ENCODE data around the gene CPNE7. TPM values are rescaled to one million over a fixed set of nuclear protein-coding genes. Genes with fewer than 3 reads are reported as not detected.

The CPNE7 gene
- total RNA-seq, 2 donors from 2014 or later: 0.18 to 8.9 TPM

DNA sequence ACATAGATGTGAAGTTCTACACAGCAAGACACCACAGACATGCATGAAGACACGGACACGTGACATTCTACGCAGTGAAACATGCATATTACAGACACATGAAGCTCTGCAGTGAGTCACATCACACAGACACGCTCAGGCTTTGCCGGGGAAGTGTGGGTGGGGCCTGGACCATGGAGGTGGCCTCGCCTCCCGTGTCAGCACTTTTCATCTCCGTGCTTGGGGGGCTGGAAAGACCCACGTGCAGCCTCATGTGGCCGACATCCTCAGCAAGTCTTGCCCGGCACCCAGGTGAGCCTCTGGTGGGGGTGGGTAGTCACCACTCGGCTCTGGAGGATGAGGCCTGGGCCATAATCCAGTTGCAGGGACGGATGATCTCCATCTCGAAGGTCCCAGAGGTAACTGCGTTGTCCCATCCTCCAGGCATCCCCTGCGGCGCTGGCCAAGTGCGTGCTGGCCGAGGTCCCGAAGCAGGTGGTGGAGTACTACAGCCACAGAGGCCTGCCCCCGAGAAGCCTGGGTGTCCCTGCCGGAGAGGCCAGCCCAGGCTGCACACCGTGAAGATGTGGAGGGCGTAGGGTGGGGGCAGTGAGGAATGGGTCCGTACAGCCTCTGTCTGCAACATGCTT, 20.6 kb downstream of the CPNE7 start:
- TF ChIP-seq POLR2AphosphoS5 (IDR thresholded peaks at IDR 0.05): no peak
- TF ChIP-seq CTCF (IDR thresholded peaks at IDR 0.05): no peak
- no peak for TF ChIP-seq POLR2A (IDR thresholded peaks at IDR 0.05)
- H3K36me3 ChIP-seq: no peaks in the 10 kb centered on the region
- intact Hi-C loops (cut with DNase I): no loop called here
- no peak overlapping the region for H3K4me3 ChIP-seq
- H3K9me3 ChIP-seq: no peaks in the 10 kb centered on the region
- DNase-seq (ENCODE audit: low spot score): no peak
- 90% methylated on average over 24 of the region's 25 CpGs for WGBS
- no peaks in the 10 kb centered on the region for H3K4me1 ChIP-seq (replicated peaks)
- H3K27me3 ChIP-seq (replicated peaks; ENCODE audit: insufficient read depth): no peaks in the 10 kb centered on the region
- no peak overlapping the region for H3K27ac ChIP-seq

DNA sequence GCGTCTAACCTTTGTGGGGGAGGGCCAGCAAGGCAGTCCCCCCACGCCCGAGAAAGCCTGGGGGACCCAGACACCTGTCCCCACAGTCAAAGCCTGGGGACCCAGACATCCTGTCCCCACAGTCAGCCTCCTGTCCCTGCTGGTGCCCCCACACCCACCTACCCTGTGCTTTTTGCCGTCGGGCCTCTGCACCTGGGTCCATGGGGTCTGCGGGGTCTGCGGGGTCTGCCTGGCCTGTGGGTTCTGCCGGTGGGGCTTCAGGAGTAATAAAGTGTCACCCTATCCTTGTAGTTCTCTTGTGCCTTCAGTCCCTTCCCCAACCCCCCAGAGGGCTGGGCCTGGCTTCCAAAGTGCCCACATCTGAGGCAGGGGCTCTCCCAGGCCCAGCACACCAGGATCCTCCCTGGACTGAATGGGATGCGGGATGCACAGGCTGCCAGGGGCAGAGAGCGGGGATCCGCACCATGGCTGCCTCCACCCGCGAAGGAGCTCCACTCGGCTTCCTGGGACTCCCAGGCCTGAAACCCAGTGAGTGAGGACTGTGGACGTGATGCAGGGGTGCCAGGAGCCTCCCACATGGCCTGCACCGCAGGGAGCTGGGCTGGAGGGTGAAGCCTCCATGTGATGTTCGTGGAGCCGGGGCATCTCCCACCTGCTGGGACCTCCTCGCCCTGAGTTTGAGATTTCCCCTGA, 21.5 kb downstream of the CPNE7 start:
- Histone ChIP-seq H3K4me3 (no peak overlapping the region), H3K36me3 (no peaks in the 10 kb centered on the region), H3K27ac (no peak overlapping the region), H3K4me1 (replicated peaks) (no peaks in the 10 kb centered on the region), H3K27me3 (replicated peaks; ENCODE audit: insufficient read depth) (no peaks in the 10 kb centered on the region), H3K9me3 (no peaks in the 10 kb centered on the region)
- WGBS: 86% methylated on average over 18 of the region's 19 CpGs
- TF ChIP-seq POLR2A (IDR thresholded peaks at IDR 0.05) (no peak), POLR2AphosphoS5 (IDR thresholded peaks at IDR 0.05) (no peak), CTCF (IDR thresholded peaks at IDR 0.05) (no peak)
- intact Hi-C loops (cut with DNase I): no loop called here
- no peak for DNase-seq (ENCODE audit: low spot score)

- Histone ChIP-seq H3K4me1 (replicated peaks) (no peaks in the 10 kb centered on the region), H3K36me3 (no peaks in the 10 kb centered on the region), H3K9me3 (no peaks in the 10 kb centered on the region), H3K4me3 (no peak overlapping the region), H3K27ac (no peak overlapping the region), H3K27me3 (replicated peaks; ENCODE audit: insufficient read depth) (no peaks in the 10 kb centered on the region)
- DNase-seq (ENCODE audit: low spot score): no peak
- intact Hi-C loops (cut with DNase I): no loop called here
- TF ChIP-seq POLR2AphosphoS5 (IDR thresholded peaks at IDR 0.05) (no peak), CTCF (IDR thresholded peaks at IDR 0.05) (no peak), POLR2A (IDR thresholded peaks at IDR 0.05) (no peak)
- WGBS: 59% methylated on average over 13 of the region's 14 CpGs
Measured at GRCh38 chr16:89598199-89598598, 22.6 kb downstream of the CPNE7 start.

DNA sequence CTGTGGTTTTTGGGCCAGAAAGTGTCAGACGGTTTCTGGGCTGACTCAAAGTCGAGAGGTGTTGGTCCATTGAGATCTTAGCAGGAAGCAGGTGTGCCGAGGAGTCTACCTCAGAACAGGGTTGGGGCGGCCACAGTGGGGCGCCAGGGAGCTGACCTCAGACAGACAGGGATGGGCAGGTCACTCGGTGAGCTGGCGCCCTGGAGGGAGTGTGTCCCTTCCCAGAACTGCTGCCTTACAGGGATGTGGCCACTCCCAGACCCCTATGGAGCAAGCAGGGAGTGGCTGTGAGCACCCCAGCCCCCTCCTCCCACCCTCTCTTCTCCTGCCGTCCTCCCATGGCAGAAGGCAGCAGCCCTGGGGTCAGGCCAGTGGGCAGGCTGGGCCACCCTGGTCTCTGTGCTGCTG, 23.9 kb downstream of the CPNE7 start:
- intact Hi-C loops (cut with DNase I): no loop called here
- no peak for TF ChIP-seq POLR2AphosphoS5 (IDR thresholded peaks at IDR 0.05)
- TF ChIP-seq CTCF (IDR thresholded peaks at IDR 0.05): peak in 1 of 4 experiments; percentile 21
- no peaks in the 10 kb centered on the region for H3K27me3 ChIP-seq (replicated peaks; ENCODE audit: insufficient read depth)
- 53% methylated on average over 8 of the region's 8 CpGs for WGBS
- H3K9me3 ChIP-seq: no peaks in the 10 kb centered on the region
- H3K4me1 ChIP-seq (replicated peaks): no peaks in the 10 kb centered on the region
- no peak for DNase-seq (ENCODE audit: low spot score)
- no peaks in the 10 kb centered on the region for H3K36me3 ChIP-seq
- H3K27ac ChIP-seq: no peak overlapping the region
- H3K4me3 ChIP-seq: no peak overlapping the region

- Histone ChIP-seq H3K27me3 (replicated peaks; ENCODE audit: insufficient read depth) (no peaks in the 10 kb centered on the region), H3K9me3 (no peaks in the 10 kb centered on the region), H3K4me3 (no peak overlapping the region), H3K4me1 (replicated peaks) (no peaks in the 10 kb centered on the region), H3K36me3 (no peaks in the 10 kb centered on the region), H3K27ac (no peak overlapping the region)
- DNase-seq (ENCODE audit: low spot score): no peak
- intact Hi-C loops (cut with DNase I): no loop called here
- WGBS: 72% methylated on average over 10 of the region's 10 CpGs
- no peak for TF ChIP-seq POLR2AphosphoS5 (IDR thresholded peaks at IDR 0.05)
- no peak for TF ChIP-seq CTCF (IDR thresholded peaks at IDR 0.05)
- TF ChIP-seq POLR2A (IDR thresholded peaks at IDR 0.05): no peak
Measured at GRCh38 chr16:89599902-89600301, 24.3 kb downstream of the CPNE7 start.
